Tibial nerve (tissue), 4 donors: ENCODE measurements around the gene SUSD4. TPM values are rescaled to one million over a fixed set of nuclear protein-coding genes. Genes with fewer than 3 reads are reported as not detected.

Experiments used
- DNase-seq, 2 donors: peaks; one replicate each; pipeline ENCODE4 v3.0.0-alpha.2; 2019; ENCODE audit warnings: low spot score in 2 of 2
- H3K27ac ChIP-seq, 4 donors: fragments of 200-600 bp; sonication (generic) in 3 of 4; one replicate each; pipeline ENCODE4 v1.5.1; 2017 to 2019; ENCODE audit warnings: mild to moderate bottlenecking in 1 of 4
- H3K27me3 ChIP-seq, 2 donors: fragments of 200-600 bp; sonication (generic) in 1 of 2; one replicate each; pipeline versions ENCODE4 v1.5.1 to v1.6.0; 2017 to 2019
- H3K36me3 ChIP-seq, 3 donors: fragments of 200-600 bp; sonication (generic); one replicate each; pipeline ENCODE4 v1.5.1; 2018 to 2019
- H3K4me1 ChIP-seq, 4 donors: fragments of 200-600 bp; sonication (generic) in 3 of 4; one replicate each; pipeline ENCODE4 v1.5.1; 2017 to 2019
- H3K4me3 ChIP-seq, 4 donors: fragments of 200-600 bp; sonication (generic) in 3 of 4; one replicate each; pipeline ENCODE4 v1.5.1; 2017 to 2019; ENCODE audit warnings: mild to moderate bottlenecking in 1 of 4, moderate library complexity in 1 of 4
- H3K9me3 ChIP-seq, 4 donors: fragments of 200-600 bp; sonication (generic) in 3 of 4; one replicate each; pipeline ENCODE4 v1.5.1; 2017 to 2019
- EP300 ChIP-seq, 2 donors: sonication (generic); formaldehyde crosslinking; IDR thresholded peaks; one replicate each; pipeline ENCODE4 v1.6.1; 2017; ENCODE audit warnings: antibody characterized with exemption in 2 of 2, mild to moderate bottlenecking in 1 of 2
- POLR2A ChIP-seq, 2 donors: fragments of 450-650 bp; IDR thresholded peaks; one replicate each; pipeline ENCODE4 v1.6.1; 2017; ENCODE audit warnings: antibody characterized with exemption in 2 of 2, mild to moderate bottlenecking in 2 of 2, moderate library complexity in 2 of 2
- whole genome bisulfite sequencing, 2 donors: methylation state at CpG; one replicate each; pipeline ENCODE4 v1.1.5; 2018; 5-methylcytosine and 5-hydroxymethylcytosine counted together
- total RNA-seq, 4 donors: library from RNA; depleted of rRNA; stranded (reverse); fragments of >200 nt; gene quantifications; one replicate each; pipeline ENCODE4 v1.1.0, GENCODE V29; 2016
- TF ChIP-seq, protein P1 (sequence below), 5 experiments: fragments of 200-600 bp in 3 of 5; fragments of 450-650 bp in 2 of 5; sonication (generic) in 3 of 5; IDR thresholded peaks; one replicate each; pipeline ENCODE4 v1.5.1; 2016 to 2019; ENCODE audit warnings: antibody characterized with exemption in 5 of 5, mild to moderate bottlenecking in 3 of 5, moderate library complexity in 2 of 5

The SUSD4 gene
- total RNA-seq, 4 donors from 2014 or later, result not detected

DNA sequence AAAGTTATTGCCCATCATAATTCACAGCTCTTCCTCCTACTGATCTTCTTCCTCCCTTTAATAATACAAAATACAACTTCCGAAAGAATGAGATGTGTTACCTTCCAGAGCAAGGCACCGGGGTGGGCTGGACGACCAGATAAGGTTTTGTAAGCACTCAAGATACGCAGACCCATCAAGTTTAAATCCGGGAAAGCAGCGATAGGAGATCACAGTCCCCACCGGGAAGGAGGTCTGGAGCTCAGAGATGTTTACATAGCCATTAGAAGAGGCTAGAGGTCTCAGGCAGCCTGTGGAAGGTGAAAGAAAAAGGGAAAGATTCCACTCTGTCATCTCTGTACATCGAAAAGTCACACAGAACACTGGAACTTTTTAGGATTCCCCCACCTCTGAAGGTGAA, 99.4 kb downstream of the SUSD4 start:
- no peaks in the 10 kb centered on the region for H3K27me3 ChIP-seq
- no peak overlapping the region for H3K27ac ChIP-seq
- DNase-seq, result no peak
- H3K36me3 ChIP-seq, result no peaks in the 10 kb centered on the region
- no peaks in the 10 kb centered on the region for H3K4me1 ChIP-seq
- H3K4me3 ChIP-seq, result no peak overlapping the region
- TF ChIP-seq EP300 (IDR thresholded peaks at IDR 0.05) (no peak), POLR2A (IDR thresholded peaks at IDR 0.05) (no peak)
- TF ChIP-seq, protein P1, sequence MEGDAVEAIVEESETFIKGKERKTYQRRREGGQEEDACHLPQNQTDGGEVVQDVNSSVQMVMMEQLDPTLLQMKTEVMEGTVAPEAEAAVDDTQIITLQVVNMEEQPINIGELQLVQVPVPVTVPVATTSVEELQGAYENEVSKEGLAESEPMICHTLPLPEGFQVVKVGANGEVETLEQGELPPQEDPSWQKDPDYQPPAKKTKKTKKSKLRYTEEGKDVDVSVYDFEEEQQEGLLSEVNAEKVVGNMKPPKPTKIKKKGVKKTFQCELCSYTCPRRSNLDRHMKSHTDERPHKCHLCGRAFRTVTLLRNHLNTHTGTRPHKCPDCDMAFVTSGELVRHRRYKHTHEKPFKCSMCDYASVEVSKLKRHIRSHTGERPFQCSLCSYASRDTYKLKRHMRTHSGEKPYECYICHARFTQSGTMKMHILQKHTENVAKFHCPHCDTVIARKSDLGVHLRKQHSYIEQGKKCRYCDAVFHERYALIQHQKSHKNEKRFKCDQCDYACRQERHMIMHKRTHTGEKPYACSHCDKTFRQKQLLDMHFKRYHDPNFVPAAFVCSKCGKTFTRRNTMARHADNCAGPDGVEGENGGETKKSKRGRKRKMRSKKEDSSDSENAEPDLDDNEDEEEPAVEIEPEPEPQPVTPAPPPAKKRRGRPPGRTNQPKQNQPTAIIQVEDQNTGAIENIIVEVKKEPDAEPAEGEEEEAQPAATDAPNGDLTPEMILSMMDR (IDR thresholded peaks at IDR 0.05), result no peak
- H3K9me3 ChIP-seq, result no peaks in the 10 kb centered on the region
- WGBS, 2 donors, result 68 to 73% methylated on average over 8 of the region's 8 CpGs

DNA sequence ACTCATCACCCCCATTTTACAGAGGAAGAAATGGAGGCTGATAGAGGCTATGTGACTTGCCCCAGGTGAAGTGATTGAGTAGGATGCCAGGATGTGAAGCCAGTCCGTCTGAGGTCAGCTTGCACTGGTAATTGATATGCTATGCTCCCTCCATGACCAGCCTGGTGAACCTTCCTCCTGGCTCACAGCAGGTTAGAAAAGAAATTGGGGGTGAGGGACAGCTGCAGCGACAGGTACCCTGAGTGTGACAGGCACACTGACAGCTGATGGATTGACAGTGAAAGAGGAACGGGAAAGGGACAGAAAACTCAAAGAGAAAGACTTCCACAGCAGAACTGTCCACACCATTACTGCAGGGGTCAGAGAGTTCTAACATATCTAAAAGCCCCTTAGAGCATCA, 102.1 kb downstream of the SUSD4 start:
- Histone ChIP-seq H3K4me1 (no peaks in the 10 kb centered on the region), H3K27ac (no peak overlapping the region), H3K4me3 (no peak overlapping the region), H3K9me3 (no peaks in the 10 kb centered on the region), H3K27me3 (no peaks in the 10 kb centered on the region), H3K36me3 (no peaks in the 10 kb centered on the region)
- 85 to 86% methylated on average over 3 of the region's 3 CpGs for WGBS, 2 donors
- DNase-seq, result no peak
- TF ChIP-seq, protein P1 (IDR thresholded peaks at IDR 0.05), result no peak
- no peak for TF ChIP-seq EP300 (IDR thresholded peaks at IDR 0.05)
- no peak for TF ChIP-seq POLR2A (IDR thresholded peaks at IDR 0.05)

DNA sequence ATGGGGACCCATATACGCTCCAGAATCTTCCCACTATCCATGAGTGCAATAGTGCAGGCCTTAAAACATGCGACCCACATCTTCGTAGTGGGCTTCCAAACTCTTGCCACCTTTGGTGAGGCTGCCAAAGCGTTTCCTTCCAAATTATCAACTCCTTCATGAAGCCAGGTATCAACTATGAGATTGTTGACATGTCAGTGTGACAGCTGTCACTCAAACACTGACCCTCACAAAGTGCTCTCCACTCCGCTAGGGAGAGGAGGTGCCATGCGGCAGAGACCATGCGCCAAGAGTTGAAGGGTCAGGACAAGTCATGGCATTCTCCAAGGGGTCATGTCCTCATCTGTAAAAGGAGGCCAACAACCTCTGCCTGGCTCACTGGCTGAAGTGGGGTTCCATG, 103.3 kb downstream of the SUSD4 start:
- Histone ChIP-seq H3K4me1 (no peaks in the 10 kb centered on the region), H3K27me3 (no peaks in the 10 kb centered on the region), H3K27ac (no peak overlapping the region), H3K9me3 (no peaks in the 10 kb centered on the region), H3K36me3 (no peaks in the 10 kb centered on the region), H3K4me3 (no peak overlapping the region)
- DNase-seq, result no peak
- WGBS, 2 donors, result 84 to 98% methylated on average over 7 of the region's 7 CpGs
- TF ChIP-seq EP300 (IDR thresholded peaks at IDR 0.05), result no peak
- no peak for TF ChIP-seq POLR2A (IDR thresholded peaks at IDR 0.05)
- TF ChIP-seq, protein P1 (IDR thresholded peaks at IDR 0.05), result no peak

DNA sequence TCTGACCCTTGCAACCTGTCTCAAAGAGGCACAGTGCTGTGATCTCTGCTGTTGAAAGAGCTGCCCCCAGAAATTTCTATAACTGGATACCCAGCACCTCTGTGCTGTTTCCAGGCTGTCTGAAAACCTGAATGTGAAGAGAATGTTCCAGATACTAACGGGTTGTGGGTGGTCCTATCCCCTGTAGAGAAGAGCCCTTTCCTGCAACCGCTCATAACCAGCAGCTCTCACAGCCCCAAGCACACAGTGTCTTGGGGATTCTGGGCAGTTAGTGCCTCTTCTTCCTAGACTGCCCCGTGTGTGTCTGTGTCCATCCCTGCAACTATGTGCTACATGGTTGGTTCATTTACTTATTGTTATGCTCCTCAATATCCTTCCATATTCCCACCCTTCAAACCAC, 104.5 kb downstream of the SUSD4 start:
- Histone ChIP-seq H3K4me1 (no peaks in the 10 kb centered on the region), H3K27me3 (no peaks in the 10 kb centered on the region), H3K9me3 (no peaks in the 10 kb centered on the region), H3K36me3 (no peaks in the 10 kb centered on the region), H3K4me3 (no peak overlapping the region), H3K27ac (no peak overlapping the region)
- TF ChIP-seq, protein P1 (IDR thresholded peaks at IDR 0.05), result no peak
- TF ChIP-seq POLR2A (IDR thresholded peaks at IDR 0.05) (no peak), EP300 (IDR thresholded peaks at IDR 0.05) (no peak)
- 60 to 66% methylated on average over 3 of the region's 3 CpGs for WGBS, 2 donors
- DNase-seq, result no peak

DNA sequence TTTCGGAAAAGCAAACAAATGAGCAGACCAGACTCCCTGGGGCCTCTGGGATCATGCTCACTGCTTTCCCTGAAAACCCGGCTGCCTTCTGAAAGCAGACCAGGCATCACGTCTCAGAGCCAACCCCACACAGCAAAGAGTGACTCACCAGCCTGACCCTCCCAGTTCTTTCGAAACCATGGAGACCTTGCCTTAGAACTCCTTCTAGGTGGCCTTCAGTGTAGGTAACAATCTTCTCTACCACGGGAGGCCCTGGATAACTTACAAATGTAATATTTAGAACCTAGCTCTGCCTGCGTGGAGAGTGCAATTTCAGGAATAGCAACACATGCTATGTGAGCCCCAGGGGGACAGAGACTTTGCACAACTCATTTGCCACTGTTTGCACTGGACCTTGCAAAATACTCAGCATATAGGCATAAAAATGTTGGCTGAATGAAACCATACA, 105.2 kb downstream of the SUSD4 start:
- Histone ChIP-seq H3K36me3 (no peaks in the 10 kb centered on the region), H3K4me1 (no peaks in the 10 kb centered on the region), H3K27me3 (no peaks in the 10 kb centered on the region), H3K9me3 (no peaks in the 10 kb centered on the region), H3K4me3 (no peak overlapping the region), H3K27ac (no peak overlapping the region)
- TF ChIP-seq POLR2A (IDR thresholded peaks at IDR 0.05) (no peak), EP300 (IDR thresholded peaks at IDR 0.05) (no peak)
- TF ChIP-seq, protein P1 (IDR thresholded peaks at IDR 0.05), result no peak
- 63 to 67% methylated on average over 6 of the region's 6 CpGs for WGBS, 2 donors
- no peak for DNase-seq
